Keratinocyte (primary cell): ENCODE measurements around the gene ARPC5. TPM values are rescaled to one million over a fixed set of nuclear protein-coding genes. Genes with fewer than 3 reads are reported as not detected.

Source experiments
- DNase-seq: peaks from one replicate; pipeline ENCODE4 v3.0.0-alpha.2; 2011; ENCODE audit warnings: low read depth, missing footprints, low spot score
- FAIRE-seq: peaks from 2 replicates; lab custom pipeline; 2011; peaks lifted over from hg19 to GRCh38; lab: Jason Lieb, UNC
- H2AFZ ChIP-seq: 2 replicates; pipeline ENCODE4 v1.6.0; 2012; ENCODE audit warnings: low read length, control low read depth, inconsistent platforms; ENCODE audit not compliant: control insufficient read depth
- H3K27ac ChIP-seq: 2 replicates; pipeline ENCODE4 v1.5.1; 2011; ENCODE audit warnings: low read length; ENCODE audit not compliant: control insufficient read depth, insufficient read depth
- H3K27me3 ChIP-seq: 3 replicates; pipeline ENCODE4 v1.6.0; 2011; ENCODE audit warnings: low read length; ENCODE audit not compliant: control insufficient read depth, insufficient read depth; ENCODE audit errors: extremely low read depth
- H3K36me3 ChIP-seq, 2 experiments: 2 replicates in 1 of 2; 3 replicates in 1 of 2; pipeline ENCODE4 v1.5.1; 2011; ENCODE audit warnings: low read length in 2 of 2, mild to moderate bottlenecking in 1 of 2; ENCODE audit not compliant: control insufficient read depth in 2 of 2, insufficient read depth in 2 of 2; ENCODE audit errors: extremely low read depth in 1 of 2
- H3K4me1 ChIP-seq: 3 replicates; pipeline ENCODE4 v1.5.1; 2011; ENCODE audit warnings: low read length; ENCODE audit not compliant: control insufficient read depth, insufficient read depth; ENCODE audit errors: extremely low read depth
- H3K4me2 ChIP-seq: 3 replicates; pipeline ENCODE4 v1.6.0; 2011; ENCODE audit warnings: low read depth, low read length; ENCODE audit not compliant: control insufficient read depth, insufficient read depth; ENCODE audit errors: extremely low read depth
- H3K4me3 ChIP-seq, 3 experiments: fragments of 200-600 bp in 1 of 3; sonication (generic) in 1 of 3; 2 replicates in 2 of 3; 3 replicates in 1 of 3; pipeline ENCODE4 v1.5.1; 2011 to 2016; ENCODE audit warnings: low read length in 3 of 3, mild to moderate bottlenecking in 3 of 3, control low read depth in 2 of 3, inconsistent platforms in 1 of 3, low read depth in 1 of 3, mixed read lengths in 1 of 3, mixed run types in 1 of 3, moderate library complexity in 1 of 3; ENCODE audit not compliant: control insufficient read depth in 2 of 3, insufficient read depth in 2 of 3; ENCODE audit errors: extremely low read depth in 1 of 3
- H3K79me2 ChIP-seq: 2 replicates; pipeline ENCODE4 v1.6.0; 2012; ENCODE audit warnings: low read length; ENCODE audit not compliant: control insufficient read depth, insufficient read depth
- H3K9ac ChIP-seq: 3 replicates; pipeline ENCODE4 v1.6.0; 2011; ENCODE audit warnings: low read length; ENCODE audit not compliant: control insufficient read depth, insufficient read depth; ENCODE audit errors: extremely low read depth
- H3K9me1 ChIP-seq: 3 replicates; pipeline ENCODE4 v1.6.0; 2011; ENCODE audit warnings: low read length; ENCODE audit not compliant: control insufficient read depth, insufficient read depth; ENCODE audit errors: extremely low read depth
- H3K9me3 ChIP-seq: 2 replicates; pipeline ENCODE4 v1.5.1; 2012; ENCODE audit warnings: low read depth, low read length; ENCODE audit not compliant: control insufficient read depth
- H4K20me1 ChIP-seq: 3 replicates; pipeline ENCODE4 v1.6.0; 2011; ENCODE audit warnings: low read length; ENCODE audit not compliant: control insufficient read depth, insufficient read depth; ENCODE audit errors: extremely low read depth
- CTCF ChIP-seq, 3 experiments: IDR thresholded peaks in 1 of 3; conservative IDR thresholded peaks in 1 of 3; optimal IDR thresholded peaks in 1 of 3; 2 replicates in 2 of 3; 3 replicates in 1 of 3; pipeline versions ENCODE3 to v1.5.1; 2011; ENCODE audit warnings: low read length in 3 of 3, mild to moderate bottlenecking in 3 of 3, moderate library complexity in 2 of 3, control low read depth in 1 of 3, inconsistent platforms in 1 of 3; ENCODE audit not compliant: insufficient read depth in 2 of 3; ENCODE audit errors: extremely low read depth in 1 of 3
- EZH2 ChIP-seq: IDR thresholded peaks from one replicate; pipeline ENCODE4 v1.6.1; 2012; ENCODE audit warnings: inconsistent platforms, mild to moderate bottlenecking, low read length, moderate library complexity
- dilution Hi-C: fragments of 300-500 bp; cut with MboI; formaldehyde crosslinking; loops from one replicate; pipeline ENCODE4 v1.7.0; 2020; ENCODE audit warnings: low sequenced_read_pairs; ENCODE audit not compliant: extremely low pct_ligation_motif_present
- polyA plus RNA-seq, 5 experiments: library from polyadenylated mRNA; depleted of rRNA in 3 of 5; stranded (reverse) in 3 of 5; stranded (forward) in 1 of 5; unstranded in 1 of 5; fragments of >200 nt; gene quantifications; 1 replicate in 1 of 5; 2 replicates in 3 of 5; 3 replicates in 1 of 5; pipeline versions ENCODE4 v1.2.1 to v1.2.3, GENCODE V29; 2011 to 2012; ENCODE audit warnings: missing spikeins in 2 of 5, low read depth in 1 of 5, low replicate concordance in 1 of 5

The ARPC5 gene
- polyA plus RNA-seq, 1 donor (not counting 4 experiments of a cell fraction or from before 2014, with no cell fraction given) = 255 TPM

GRCh38 chr1:183609759-183610452 is 25.7 kb downstream of the ARPC5 start:
- Histone ChIP-seq H3K36me3 (no peaks in the 10 kb centered on the region), H3K9me3 (no peaks in the 10 kb centered on the region), H3K4me2 (no peak overlapping the region), H3K27me3 (no peaks in the 10 kb centered on the region), H2AFZ (no peak overlapping the region), H4K20me1 (no peaks in the 10 kb centered on the region), H3K9me1 (no peaks in the 10 kb centered on the region), H3K9ac (peak overlapping the region; percentile 24), H3K4me1 (peaks cover 36% of the 10 kb centered on the region), H3K79me2 (no peaks in the 10 kb centered on the region), H3K27ac (peak overlapping the region; percentile 98), H3K4me3 (no peak overlapping the region)
- no peak for DNase-seq
- no peak for FAIRE-seq
- TF ChIP-seq EZH2 (no peak), CTCF (optimal IDR thresholded peaks at IDR 0.05 in 1 of 3, IDR thresholded peaks at IDR 0.05 in 1 of 3, conservative IDR thresholded peaks at IDR 0.05 in 1 of 3; ENCODE audit: extremely low read depth in 1 of 3, insufficient read depth in 2 of 3, low read length in 3 of 3) (no peak)
- dilution Hi-C loops = no loop called here

- FAIRE-seq (peak; percentile 57), DNase-seq (no peak)
- Histone ChIP-seq H3K4me2 (peak overlapping the region; percentile 78), H3K9me1 (no peaks in the 10 kb centered on the region), H3K27ac (peak overlapping the region; percentile 98), H3K4me3 (no peak overlapping the region), H3K79me2 (no peaks in the 10 kb centered on the region), H4K20me1 (no peaks in the 10 kb centered on the region), H3K4me1 (peaks cover 36% of the 10 kb centered on the region), H3K27me3 (no peaks in the 10 kb centered on the region), H2AFZ (peak overlapping the region; percentile 28), H3K36me3 (no peaks in the 10 kb centered on the region), H3K9ac (peak overlapping the region; percentile 67), H3K9me3 (no peaks in the 10 kb centered on the region)
- dilution Hi-C loops = no loop called here
- peak; percentile 54 to 89 (median 58) for TF ChIP-seq CTCF (optimal IDR thresholded peaks at IDR 0.05 in 1 of 3, IDR thresholded peaks at IDR 0.05 in 1 of 3, conservative IDR thresholded peaks at IDR 0.05 in 1 of 3; ENCODE audit: extremely low read depth in 1 of 3, insufficient read depth in 2 of 3, low read length in 3 of 3)
- no peak for TF ChIP-seq EZH2
Measured at GRCh38 chr1:183609313-183609712, 26.3 kb downstream of the ARPC5 start.
